Renal cortex interstitium (tissue), 11 donors: Measurements from ENCODE around the gene PIP4K2A. TPM values are rescaled to one million over a fixed set of nuclear protein-coding genes. Genes with fewer than 3 reads are reported as not detected.
"Not testable (repeated sequence)": the region's sequence is repeated elsewhere in the genome, so short reads cannot be mapped to it uniquely, and the experiment has no call there.

Experiments used
- DNase-seq, 11 donors: peaks; one replicate each; pipeline ENCODE4 v3.0.0-alpha.2; 2013; ENCODE audit warnings: low read depth in 9 of 11, low spot score in 4 of 11; ENCODE audit errors: extremely low read depth in 1 of 11
- polyA plus RNA-seq, 3 donors: library from polyadenylated mRNA; unstranded; fragments of 120-200 nt; gene quantifications; one replicate each; pipeline ENCODE4 v1.2.1, GENCODE V29; 2013; ENCODE audit not compliant: insufficient read length in 3 of 3

PIP4K2A gene
- polyA plus RNA-seq, 3 donors, result 22.6 to 29.0 (median 27.2) TPM

DNA sequence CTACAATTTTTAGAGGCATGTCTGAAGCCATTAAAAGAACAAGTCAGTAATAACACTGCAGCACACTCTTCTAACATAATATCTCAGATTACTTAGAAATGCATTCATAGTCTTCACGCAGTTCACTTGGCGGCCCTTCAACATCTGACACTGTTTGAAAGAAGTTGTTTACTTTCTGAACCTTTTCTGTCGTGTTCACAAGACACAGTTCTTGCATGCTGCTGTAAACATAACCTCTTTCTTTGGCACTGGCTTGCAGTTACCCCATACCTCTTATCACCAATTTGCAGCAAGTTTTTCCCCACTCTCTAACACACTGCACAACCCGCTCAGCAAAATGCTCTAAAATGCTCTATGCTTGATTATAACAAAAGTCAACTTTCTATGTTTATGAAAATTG is 12.0 kb downstream of the PIP4K2A start:
- no peak for DNase-seq

DNA sequence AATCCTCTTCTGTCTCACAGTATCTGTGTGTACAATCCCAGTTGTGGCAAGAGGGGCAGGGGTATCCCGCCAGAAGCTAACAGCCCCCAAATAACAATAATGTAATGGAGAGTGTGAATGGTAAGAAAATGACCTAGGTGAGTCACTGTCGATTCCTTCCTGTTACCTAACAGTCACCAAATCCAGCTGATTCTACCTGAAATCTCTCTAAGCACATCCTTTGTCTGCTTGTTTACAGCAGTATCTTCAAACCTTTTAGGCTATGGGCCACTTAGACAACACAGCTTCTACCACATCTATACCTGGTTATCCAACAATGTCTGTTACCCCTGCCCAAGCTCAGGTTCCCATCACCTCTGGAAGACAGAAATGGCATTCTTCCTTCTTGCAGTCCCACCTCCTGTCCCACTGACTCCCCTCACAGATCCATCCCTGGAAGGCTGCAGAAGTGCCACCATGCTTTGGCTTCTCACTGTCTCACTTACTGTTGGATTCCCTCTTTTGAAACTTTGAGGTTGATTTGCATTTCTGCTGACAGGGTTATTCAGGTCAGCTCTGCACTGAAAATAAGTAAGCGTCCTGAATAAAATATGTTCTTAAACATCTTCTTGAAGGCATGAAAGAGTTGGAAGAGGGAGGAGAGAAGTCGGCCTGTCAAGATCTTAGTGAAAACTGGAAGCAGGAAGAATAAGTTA is 13.1 kb downstream of the PIP4K2A start:
- no peak for DNase-seq

DNA sequence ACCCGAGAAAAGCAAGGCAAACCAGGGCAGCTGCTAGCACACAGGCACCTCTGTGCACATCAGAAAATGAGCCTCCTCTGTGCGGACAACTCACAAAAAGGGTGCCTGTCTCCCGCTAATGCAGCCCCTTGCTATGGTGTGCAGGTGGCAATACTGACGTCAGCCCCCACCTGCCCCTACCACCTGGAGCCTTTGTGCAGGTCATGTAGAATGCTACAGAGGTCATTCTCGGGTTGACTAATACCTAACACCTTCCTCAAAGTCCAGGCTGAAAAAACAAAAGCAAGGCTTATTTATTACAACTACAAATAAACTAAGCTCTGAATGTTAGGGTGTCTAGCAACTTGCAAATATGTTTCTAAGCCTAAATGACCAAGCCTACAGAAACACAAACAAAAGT is 13.9 kb downstream of the PIP4K2A start:
- no peak for DNase-seq

DNA sequence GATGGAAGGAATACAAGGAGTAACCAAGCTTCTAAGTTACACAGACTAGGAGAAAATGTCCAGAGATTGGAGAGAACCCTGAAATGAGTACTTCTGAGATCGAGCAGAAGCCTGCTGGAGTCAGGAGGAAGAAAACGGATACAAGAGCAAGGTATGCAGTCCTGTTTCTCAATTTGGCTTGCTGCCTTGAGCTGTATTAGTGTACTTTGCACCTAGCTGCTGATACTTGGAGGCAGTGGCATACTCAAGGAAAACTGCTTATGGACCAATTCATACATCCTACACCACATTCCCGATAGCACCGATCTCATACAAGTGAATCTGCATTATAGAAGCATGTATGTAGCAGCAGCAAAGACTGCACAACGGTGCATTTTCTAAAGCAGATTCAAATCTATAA is 14.4 kb downstream of the PIP4K2A start:
- DNase-seq, result no peak

DNA sequence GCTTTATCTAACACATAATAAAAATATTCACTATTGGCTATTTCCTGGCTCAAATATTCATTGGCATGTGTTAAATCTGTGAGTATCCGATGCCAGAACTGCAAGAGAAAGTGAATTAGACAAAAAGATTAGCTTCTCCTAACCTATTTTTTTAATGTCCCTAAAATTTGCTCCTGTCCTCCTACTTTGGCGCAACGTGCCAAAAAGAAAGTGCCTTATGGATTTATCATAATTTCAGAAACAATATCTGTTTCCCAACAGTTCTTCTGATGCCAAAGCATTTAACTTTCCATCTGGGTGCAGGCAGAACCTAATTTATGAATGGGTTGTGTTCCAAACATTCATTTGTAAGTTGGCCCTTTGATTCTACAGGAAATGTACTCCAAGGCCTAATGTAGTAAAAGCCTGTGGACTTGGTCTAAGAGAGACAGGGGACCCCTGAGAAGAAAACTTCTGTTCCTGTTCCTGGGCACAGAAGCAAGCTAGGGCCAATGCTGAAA is 15.4 kb downstream of the PIP4K2A start:
- no peak for DNase-seq

DNA sequence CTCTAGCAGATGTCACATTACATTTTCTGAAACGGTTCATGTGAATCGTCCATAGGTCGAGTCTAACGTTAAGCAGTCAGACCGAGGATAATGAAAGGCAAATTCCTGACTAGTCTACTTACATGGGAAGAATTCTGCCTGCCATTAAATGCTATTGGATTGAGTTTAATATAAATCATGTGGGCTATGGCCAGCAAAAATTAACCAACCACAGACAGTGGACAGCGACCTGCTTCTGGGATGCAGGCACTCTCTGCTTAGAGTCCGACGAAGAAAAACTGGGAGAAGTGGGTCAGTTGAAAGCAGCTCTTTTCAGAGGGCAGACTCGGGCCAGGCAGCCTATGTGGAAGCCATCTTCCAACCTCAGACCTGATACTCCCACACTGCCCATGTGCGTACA is 16.6 kb downstream of the PIP4K2A start:
- DNase-seq, result no peak

DNA sequence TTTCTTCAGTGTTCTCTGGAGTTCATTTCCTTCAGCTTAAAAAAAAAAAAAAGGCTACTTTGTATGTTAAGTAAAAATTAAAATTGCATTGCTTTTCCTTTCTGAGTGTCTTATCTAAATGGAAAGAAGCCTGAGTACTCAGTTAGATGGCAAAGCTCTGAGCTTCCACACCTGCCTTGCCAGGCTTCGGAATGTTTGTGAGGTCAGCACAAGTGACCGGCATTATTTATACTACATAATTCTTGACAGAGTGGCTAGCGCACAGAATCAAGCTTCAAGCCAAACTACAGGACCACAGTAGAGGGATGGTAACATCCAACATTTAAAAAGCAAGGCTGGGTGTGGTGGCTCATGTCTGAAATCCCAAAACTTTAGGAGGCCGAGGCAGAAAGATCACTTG is 17.3 kb downstream of the PIP4K2A start:
- DNase-seq, result no peak

DNA sequence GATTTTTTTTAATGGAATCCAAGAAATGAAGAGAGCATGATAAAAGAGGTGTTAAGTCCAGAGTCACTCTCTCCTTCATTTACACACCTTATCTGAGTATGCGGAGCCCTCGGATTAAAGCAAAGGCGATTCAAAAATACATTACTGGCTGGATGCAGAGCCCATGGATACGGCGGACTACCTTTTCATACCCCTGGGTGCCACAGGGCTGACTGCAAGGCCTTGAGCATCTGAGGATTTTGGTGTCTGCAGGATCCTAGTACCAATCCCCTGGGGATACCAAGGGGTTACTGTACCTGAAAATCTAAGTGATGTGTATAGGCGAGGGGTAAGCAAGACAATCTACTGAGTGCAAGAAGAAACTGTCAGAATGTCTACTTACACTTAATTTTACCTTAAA is 20.5 kb downstream of the PIP4K2A start:
- no peak for DNase-seq

DNA sequence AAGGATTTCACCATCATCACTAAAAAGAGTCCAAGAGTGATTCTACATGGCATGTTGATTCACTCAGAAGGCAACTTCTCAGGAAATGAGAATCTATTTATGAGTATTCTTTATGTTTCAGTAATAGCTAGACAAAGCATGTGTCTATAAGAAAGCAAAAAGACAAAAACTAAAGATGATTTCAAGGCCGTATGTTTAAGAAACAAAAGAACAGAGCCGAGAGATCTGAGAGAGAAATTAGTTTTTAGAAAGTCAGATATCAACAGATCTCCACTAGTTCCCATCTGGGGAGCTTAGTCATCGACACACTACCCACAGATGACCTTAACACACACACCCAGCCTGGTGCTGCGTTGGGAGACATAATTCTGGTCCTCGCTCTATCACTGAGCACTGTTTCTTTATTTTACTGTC is 21.0 kb downstream of the PIP4K2A start:
- DNase-seq, result no peak

DNA sequence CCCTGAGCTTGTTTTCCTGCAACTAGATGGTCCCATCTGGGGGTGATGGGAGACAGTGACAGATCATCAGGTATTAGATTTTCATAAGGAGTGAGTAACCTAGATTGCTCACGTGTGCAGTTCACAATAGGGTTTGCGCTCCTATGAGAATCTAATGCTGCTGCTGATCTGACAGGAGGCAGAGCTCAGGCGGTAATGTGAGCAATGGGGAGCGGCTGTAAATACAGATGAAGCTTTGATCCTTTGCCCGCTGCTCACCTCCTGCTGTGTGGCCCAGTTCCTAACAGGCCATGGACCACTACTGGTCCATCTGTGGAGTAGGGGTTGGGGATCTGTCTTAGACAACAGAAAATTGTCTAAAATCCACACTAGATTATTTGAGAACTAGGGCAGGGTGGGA is 22.3 kb downstream of the PIP4K2A start:
- not testable (repeated sequence) for DNase-seq

DNA sequence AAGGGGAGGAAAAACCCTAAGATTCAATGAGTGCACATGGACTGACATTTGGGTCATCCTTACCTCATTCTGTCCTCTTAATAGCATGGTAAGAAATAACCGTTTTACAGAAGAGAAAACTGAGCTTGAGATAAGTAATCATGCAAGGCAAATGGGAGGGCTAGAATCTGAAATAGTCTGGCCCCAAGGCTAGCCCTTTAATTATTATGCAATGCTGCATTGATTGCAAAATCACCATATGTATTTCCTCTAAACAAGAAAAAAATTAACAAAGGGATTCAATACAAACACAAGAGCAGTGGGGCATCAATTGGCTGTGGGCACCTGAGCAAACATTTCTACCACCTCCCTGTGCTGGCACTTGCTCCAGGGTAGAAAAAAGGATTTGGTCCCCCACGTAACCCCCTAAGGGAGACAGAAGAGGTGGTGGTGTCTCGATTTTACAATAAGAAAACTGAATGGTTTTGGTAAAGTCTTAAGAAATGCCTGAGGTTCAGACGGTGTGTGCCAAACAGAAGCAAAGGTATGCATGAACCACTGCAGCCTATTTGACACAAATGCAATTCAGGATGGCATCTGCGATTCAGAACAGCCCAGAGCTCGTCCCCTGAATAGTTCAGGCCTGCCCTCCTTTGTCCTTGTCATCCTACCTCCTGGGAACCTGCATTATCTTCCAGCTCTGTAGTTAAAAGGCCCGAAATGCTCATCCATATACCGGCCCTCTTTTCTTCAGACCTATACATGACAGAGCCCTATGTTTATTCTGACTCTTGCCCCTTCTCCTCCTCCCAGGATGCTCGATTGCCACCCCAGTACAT is 23.6 kb downstream of the PIP4K2A start:
- DNase-seq, result no peak

DNA sequence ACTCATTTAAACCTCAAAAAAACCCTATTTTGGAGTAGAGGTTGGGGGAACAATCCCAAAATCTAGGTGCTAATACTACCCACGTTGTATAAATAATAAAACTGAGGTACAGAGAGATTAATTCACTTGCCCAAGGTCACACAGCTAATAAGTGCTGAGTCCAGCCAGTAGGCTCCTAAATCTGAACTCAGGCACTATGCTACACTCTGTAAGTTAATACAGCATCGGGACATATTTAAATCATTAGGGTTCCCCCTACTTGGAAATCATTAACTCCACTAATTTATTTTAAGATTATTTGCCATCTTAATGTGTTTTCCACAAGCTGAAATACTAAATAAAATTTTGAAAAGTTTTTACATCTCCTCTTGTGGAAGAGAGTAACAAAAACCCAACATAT is 24.2 kb downstream of the PIP4K2A start:
- DNase-seq, result no peak

DNA sequence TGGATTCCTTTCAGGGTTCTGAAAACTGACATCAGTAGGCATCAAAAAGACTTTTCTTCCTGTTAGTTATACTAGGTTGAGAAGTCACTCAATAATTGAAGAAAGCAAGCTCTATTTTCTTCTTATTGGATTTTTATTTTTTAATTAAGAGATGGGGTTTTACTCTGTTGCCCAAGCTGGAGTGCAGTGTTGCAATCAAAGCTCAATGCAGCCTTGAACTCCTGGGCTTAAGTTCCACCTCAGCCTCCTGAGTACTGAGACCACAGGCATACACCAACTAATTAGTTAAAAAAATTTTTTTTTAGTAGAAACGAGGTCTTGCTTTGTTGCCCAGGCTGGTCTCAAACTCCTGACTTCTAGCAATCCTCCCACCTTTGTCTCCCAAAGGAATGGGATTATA is 28.0 kb downstream of the PIP4K2A start:
- DNase-seq, result no peak

DNA sequence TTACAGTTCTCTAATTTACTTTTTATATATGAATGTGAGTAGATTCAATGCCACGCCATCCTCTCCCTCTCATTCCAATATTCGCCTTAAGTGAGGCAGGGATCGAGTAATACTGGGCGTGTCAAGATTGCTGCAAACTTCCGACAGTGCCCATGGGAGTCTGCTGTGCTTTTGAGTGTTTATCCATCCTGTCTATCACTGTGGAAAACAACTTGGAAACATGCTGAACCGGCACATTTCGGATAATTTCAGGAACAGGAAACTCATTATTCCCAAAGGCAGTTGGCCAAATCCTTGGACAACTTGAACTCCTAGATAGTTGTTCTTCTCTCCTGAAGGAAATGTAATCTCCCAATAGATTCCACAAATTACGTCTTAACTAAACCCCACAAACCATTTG is 28.5 kb downstream of the PIP4K2A start:
- DNase-seq, result no peak

DNA sequence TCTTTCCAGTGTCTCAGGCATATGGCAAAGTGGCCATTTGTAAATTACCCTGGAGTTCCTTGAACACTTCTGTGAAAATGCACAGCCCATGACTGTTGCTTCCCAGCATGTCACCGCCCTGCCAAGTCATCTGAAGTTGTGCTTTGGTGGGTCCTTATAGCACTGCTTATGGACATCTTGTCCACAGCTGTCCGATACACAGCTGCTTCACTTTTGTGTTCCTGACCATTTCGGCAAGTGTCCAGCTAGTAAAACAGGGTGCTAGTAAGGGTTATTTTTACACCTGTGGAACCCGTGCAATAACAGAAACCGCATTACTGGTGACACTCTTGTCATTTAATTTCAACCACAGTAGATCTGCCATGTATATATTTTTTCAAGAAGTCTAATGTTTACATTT is 29.7 kb downstream of the PIP4K2A start:
- no peak for DNase-seq

DNA sequence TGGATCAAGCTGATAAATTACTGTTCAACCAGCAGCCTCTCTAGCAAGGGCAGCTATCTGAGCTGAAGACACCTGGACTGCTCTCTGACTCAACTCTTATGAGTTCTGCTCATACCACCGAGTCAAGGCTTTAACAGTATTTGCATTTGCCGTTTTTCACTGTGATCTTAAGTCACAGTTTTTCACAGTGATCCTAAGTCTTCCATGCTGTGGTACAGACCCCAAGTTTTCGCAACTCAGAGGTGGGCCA is 31.3 kb downstream of the PIP4K2A start:
- DNase-seq, result no peak

DNA sequence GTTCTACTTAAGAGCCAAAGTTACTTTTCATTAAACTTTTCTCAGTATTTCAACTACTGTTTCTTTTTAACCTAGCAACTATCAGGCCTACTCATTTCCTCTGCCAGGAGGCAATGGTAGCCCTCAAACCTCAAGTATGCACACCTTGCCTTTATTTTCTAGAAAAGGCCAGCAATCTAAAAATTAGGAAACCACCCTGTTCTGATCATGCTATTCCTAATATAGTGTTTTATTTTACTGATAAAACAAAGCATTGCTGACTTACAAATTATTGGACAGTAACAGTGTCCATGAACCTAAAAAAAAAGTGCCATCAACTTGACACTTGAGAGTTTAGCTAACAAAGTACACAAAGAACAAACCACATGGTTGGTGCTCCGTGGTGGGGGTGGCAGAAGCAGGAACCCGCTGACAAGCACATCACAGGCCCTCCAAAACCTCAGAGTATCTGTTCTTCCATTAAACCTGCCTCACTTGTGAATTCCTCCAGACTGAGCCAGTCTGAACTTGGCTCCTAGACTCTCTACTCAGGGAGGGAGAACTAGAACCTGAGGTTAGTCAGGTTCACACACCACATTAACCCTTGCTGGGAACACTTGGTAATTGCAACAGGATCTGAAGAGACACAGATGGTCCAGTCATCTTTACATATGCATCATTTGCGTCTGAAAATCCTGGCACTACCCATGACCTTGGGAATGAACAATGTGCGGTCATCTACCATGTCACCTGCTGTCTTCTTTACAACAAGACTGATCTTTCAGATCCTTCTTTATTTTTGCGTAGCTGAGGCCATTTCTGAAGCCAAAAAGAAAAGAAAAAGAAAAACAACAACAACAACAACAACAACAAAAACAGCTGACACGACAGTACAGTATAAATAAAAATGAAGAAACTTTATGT is 31.9 kb downstream of the PIP4K2A start:
- no peak for DNase-seq

DNA sequence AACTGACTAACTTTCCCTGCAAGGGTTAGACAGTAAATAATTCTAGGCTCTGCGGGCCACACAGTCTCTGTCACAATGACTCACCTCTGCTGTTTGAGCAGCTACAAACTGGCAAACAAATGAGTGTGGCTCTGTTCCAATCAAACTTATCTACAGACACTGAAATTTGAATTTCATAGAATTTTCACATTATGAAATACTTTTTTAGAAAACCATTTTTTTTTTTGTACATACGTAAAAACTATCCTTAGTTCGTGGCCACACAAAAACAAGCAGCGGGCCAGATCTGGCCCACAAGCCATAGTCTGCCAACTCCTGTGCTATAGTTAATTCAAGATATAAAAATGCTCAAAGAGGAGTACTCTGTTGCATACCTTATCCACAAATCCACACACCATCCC is 32.6 kb downstream of the PIP4K2A start:
- no peak for DNase-seq

DNA sequence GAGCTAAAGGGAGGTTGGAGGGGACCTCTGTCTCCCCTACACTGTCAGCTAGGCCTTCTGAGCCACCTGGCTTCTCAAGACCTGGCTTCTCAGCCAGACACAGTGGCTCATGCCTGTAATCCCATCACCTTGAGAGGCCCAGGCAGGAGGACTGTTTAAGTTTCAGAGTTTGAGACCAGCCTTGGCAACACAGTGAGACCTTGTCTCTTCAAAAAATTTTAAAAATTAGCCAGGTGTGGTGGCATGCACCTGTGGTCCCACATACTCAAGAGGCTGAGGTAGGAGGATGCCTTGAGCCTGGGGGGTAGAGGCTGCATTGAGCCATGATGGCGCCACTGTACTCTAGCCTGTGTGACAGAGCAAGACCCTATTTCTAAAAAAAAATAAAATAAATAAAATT is 33.1 kb downstream of the PIP4K2A start:
- no peak for DNase-seq

DNA sequence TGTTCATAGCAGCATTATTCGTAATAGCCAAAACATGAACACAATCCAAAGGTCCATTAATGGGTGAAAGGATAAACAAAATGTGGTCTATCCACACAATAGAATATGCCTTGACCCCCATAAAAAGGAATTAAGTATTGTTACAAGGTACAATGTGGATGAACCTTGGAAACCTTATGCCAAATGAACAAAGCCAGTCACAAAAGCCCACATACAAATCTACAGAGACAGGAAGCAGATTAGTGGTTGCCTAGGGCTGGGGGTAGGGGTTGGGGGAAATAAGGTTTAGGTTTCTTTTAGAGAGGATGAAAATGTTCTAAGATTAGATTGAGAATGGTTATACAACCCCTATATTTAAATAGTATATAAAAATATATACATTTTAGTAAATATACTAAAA is 34.8 kb downstream of the PIP4K2A start:
- no peak for DNase-seq
